CD4-positive, alpha-beta T cell treated with Interleukin-21 for 1 hour (primary cell): ENCODE results near the gene RBMS2.
A peak's percentile ranks its signal among the peaks of the same experiment; 100 is the strongest.
"Not testable (repeated sequence)": the region's sequence is repeated elsewhere in the genome, so short reads cannot be mapped to it uniquely, and the experiment has no call there.

Experiments used
- DNase-seq: peaks from one replicate; pipeline ENCODE4 v3.0.0-alpha.2; 2020

The RBMS2 gene

GRCh38 chr12:56518570-56518969 is 3.0 kb upstream of the RBMS2 start:
- no peak for DNase-seq

GRCh38 chr12:56520048-56520447 is 1.6 kb upstream of the RBMS2 start:
- no peak for DNase-seq

- no peak for DNase-seq
Observed at GRCh38 chr12:56520506-56520905, 1.1 kb upstream of the RBMS2 start.

- DNase-seq = no peak
Observed at GRCh38 chr12:56521209-56521589, 421 bp upstream of the RBMS2 start.

- DNase-seq = no peak
Observed at GRCh38 chr12:56522411-56523193, 982 bp downstream of the RBMS2 start.

- DNase-seq = no peak
Observed at GRCh38 chr12:56528846-56529245, 7.2 kb downstream of the RBMS2 start.

- DNase-seq = no peak
Observed at GRCh38 chr12:56529656-56530055, 8.0 kb downstream of the RBMS2 start.

GRCh38 chr12:56530390-56531055 is 8.9 kb downstream of the RBMS2 start:
- no peak for DNase-seq

GRCh38 chr12:56537546-56537945 is 15.9 kb downstream of the RBMS2 start:
- no peak for DNase-seq

GRCh38 chr12:56541631-56542030 is 20.0 kb downstream of the RBMS2 start:
- DNase-seq = no peak

- no peak for DNase-seq
Observed at GRCh38 chr12:56542164-56542563, 20.5 kb downstream of the RBMS2 start.

- no peak for DNase-seq
Observed at GRCh38 chr12:56545023-56545604, 23.5 kb downstream of the RBMS2 start.

- no peak for DNase-seq
Observed at GRCh38 chr12:56546680-56547079, 25.1 kb downstream of the RBMS2 start.

GRCh38 chr12:56551070-56551469 is 29.4 kb downstream of the RBMS2 start:
- DNase-seq = no peak

- no peak for DNase-seq
Observed at GRCh38 chr12:56565510-56566101, 44.0 kb downstream of the RBMS2 start.

- DNase-seq = no peak
Observed at GRCh38 chr12:56568146-56568545, 46.5 kb downstream of the RBMS2 start.

- DNase-seq = no peak
Observed at GRCh38 chr12:56571121-56571520, 49.5 kb downstream of the RBMS2 start.

GRCh38 chr12:56572288-56572687 is 50.7 kb downstream of the RBMS2 start:
- no peak for DNase-seq

- DNase-seq = no peak
Observed at GRCh38 chr12:56574210-56574609, 52.6 kb downstream of the RBMS2 start.

GRCh38 chr12:56577248-56577647 is 55.6 kb downstream of the RBMS2 start:
- not testable (repeated sequence) for DNase-seq

- no peak for DNase-seq
Observed at GRCh38 chr12:56578983-56579546, 57.4 kb downstream of the RBMS2 start.

GRCh38 chr12:56581418-56582145 is 60.0 kb downstream of the RBMS2 start:
- peak; percentile 39 for DNase-seq

GRCh38 chr12:56585098-56585497 is 63.5 kb downstream of the RBMS2 start:
- DNase-seq = no peak
